OCI-LY1 (cell line): Measurements from ENCODE around the gene ANTXRL.

Experiments used
- EZH2 ChIP-seq: fragments of 200-600 bp; sonication (generic), shearing (Covaris generic); IDR thresholded peaks from 2 replicates; pipeline ENCODE4 v1.8.0; 2017; ENCODE audit warnings: borderline replicate concordance, mixed run types, mild to moderate bottlenecking, antibody characterized with exemption, low read length, moderate library complexity, mixed read lengths
- TF ChIP-seq, protein P1 (sequence below): fragments of 200-600 bp; sonication (generic), shearing (Covaris generic); IDR thresholded peaks from 2 replicates; pipeline ENCODE4 v1.5.1; 2017; ENCODE audit warnings: mild to moderate bottlenecking, antibody characterized with exemption, low read length, moderate library complexity, mixed read lengths

DNA sequence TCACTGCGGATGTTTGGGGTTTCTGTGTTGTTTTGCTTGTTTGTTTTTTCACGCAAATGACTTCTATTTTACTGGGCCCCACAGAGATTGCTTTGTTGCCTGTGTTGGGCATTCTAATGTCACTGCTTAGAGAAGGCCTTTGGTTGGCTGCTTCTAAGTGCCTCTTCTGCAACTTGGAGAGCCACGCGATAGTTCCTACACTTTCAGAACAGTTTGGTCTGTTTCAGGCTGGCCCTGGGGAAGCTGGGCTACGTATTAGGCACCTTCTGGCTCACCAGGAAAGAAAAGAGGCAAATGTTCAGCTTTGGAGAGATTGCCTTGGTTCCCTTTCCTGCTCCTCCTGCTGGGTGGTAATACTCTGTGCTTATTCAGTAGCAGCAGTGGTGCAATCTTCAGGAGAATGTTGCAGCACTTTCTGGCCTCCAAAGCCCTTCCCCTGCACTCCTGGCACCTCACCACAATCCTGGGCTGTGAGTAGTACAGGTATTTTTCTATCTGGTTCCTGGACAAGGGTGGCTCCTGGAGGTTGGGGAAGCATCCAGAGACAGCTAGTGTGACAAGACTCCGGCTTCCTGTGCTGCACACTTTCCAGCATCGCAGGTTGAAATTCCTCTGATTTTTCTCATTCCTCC, 1.2 kb downstream of the ANTXRL start:
- TF ChIP-seq, protein P1, sequence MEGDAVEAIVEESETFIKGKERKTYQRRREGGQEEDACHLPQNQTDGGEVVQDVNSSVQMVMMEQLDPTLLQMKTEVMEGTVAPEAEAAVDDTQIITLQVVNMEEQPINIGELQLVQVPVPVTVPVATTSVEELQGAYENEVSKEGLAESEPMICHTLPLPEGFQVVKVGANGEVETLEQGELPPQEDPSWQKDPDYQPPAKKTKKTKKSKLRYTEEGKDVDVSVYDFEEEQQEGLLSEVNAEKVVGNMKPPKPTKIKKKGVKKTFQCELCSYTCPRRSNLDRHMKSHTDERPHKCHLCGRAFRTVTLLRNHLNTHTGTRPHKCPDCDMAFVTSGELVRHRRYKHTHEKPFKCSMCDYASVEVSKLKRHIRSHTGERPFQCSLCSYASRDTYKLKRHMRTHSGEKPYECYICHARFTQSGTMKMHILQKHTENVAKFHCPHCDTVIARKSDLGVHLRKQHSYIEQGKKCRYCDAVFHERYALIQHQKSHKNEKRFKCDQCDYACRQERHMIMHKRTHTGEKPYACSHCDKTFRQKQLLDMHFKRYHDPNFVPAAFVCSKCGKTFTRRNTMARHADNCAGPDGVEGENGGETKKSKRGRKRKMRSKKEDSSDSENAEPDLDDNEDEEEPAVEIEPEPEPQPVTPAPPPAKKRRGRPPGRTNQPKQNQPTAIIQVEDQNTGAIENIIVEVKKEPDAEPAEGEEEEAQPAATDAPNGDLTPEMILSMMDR = no peak
- no peak for TF ChIP-seq EZH2
